Body of pancreas (tissue), 4 donors: ENCODE data around the gene MARCHF3.

Experiments used
- CTCF ChIP-seq, 7 experiments: fragments of 450-650 bp in 4 of 7; fragments of 200-600 bp in 3 of 7; sonication (generic) in 3 of 7; IDR thresholded peaks; one replicate each; pipeline ENCODE4 v1.5.1; 2016 to 2019; ENCODE audit warnings: antibody characterized with exemption in 7 of 7
- POLR2A ChIP-seq, 3 donors: fragments of 450-650 bp; IDR thresholded peaks; one replicate each; pipeline ENCODE4 v1.6.1; 2016; ENCODE audit warnings: antibody characterized with exemption in 3 of 3, mild to moderate bottlenecking in 2 of 3

- no peak for TF ChIP-seq POLR2A (IDR thresholded peaks at IDR 0.05)
- TF ChIP-seq CTCF (IDR thresholded peaks at IDR 0.05) = no peak
Measured at GRCh38 chr5:126961128-126961527, 69.2 kb downstream of the MARCHF3 start.
